HG02938 (cell line): ENCODE results near the gene CAP2.
"Not testable (repeated sequence)": the region's sequence is repeated elsewhere in the genome, so short reads cannot be mapped to it uniquely, and the experiment has no call there.

Source experiments
- ATAC-seq: cut with Tn5 transposase; IDR thresholded peaks from one replicate; pipeline ENCODE4 v1.9.1; 2021; ENCODE audit warnings: mild to moderate bottlenecking, moderate library complexity; ENCODE audit not compliant: unreplicated experiment

Gene CAP2

GRCh38 chr6:17439243-17439993 is 46.0 kb downstream of the CAP2 start:
- ATAC-seq, result no peak

- not testable (repeated sequence) for ATAC-seq
Measured at GRCh38 chr6:17440811-17441210, 47.4 kb downstream of the CAP2 start.

- no peak for ATAC-seq
Measured at GRCh38 chr6:17442196-17442595, 48.8 kb downstream of the CAP2 start.

GRCh38 chr6:17446713-17447112 is 53.3 kb downstream of the CAP2 start:
- no peak for ATAC-seq

GRCh38 chr6:17448165-17448564 is 54.8 kb downstream of the CAP2 start:
- ATAC-seq, result no peak

GRCh38 chr6:17450397-17450796 is 57.0 kb downstream of the CAP2 start:
- ATAC-seq, result no peak

- ATAC-seq, result no peak
Measured at GRCh38 chr6:17450832-17451231, 57.4 kb downstream of the CAP2 start.

- no peak for ATAC-seq
Measured at GRCh38 chr6:17452096-17452495, 58.7 kb downstream of the CAP2 start.

- ATAC-seq, result no peak
Measured at GRCh38 chr6:17454316-17455005, 61.1 kb downstream of the CAP2 start.

- ATAC-seq, result no peak
Measured at GRCh38 chr6:17455919-17456318, 62.5 kb downstream of the CAP2 start.

GRCh38 chr6:17456711-17457110 is 63.3 kb downstream of the CAP2 start:
- ATAC-seq, result no peak

- ATAC-seq, result no peak
Measured at GRCh38 chr6:17457405-17457804, 64.0 kb downstream of the CAP2 start.

- no peak for ATAC-seq
Measured at GRCh38 chr6:17457956-17458355, 64.6 kb downstream of the CAP2 start.

GRCh38 chr6:17458966-17459365 is 65.6 kb downstream of the CAP2 start:
- no peak for ATAC-seq

GRCh38 chr6:17460862-17461261 is 67.5 kb downstream of the CAP2 start:
- no peak for ATAC-seq

GRCh38 chr6:17466147-17466546 is 72.8 kb downstream of the CAP2 start:
- ATAC-seq, result no peak

- ATAC-seq, result no peak
Measured at GRCh38 chr6:17466707-17467106, 73.3 kb downstream of the CAP2 start.

- no peak for ATAC-seq
Measured at GRCh38 chr6:17469006-17469832, 75.8 kb downstream of the CAP2 start.

- no peak for ATAC-seq
Measured at GRCh38 chr6:17470202-17470937, 77.0 kb downstream of the CAP2 start.

- ATAC-seq, result no peak
Measured at GRCh38 chr6:17470938-17471327, 77.5 kb downstream of the CAP2 start.

- ATAC-seq, result no peak
Measured at GRCh38 chr6:17472653-17473183, 79.3 kb downstream of the CAP2 start.
